22Rv1 (cell line): ENCODE measurements around the gene MKI67.
"Not testable (repeated sequence)": the region's sequence is repeated elsewhere in the genome, so short reads cannot be mapped to it uniquely, and the experiment has no call there.

Experiments used
- H3K27ac ChIP-seq: fragments of 450-650 bp; 2 replicates; pipeline ENCODE4 v1.5.1; 2017
- CTCF ChIP-seq: fragments of 450-650 bp; IDR thresholded peaks from 2 replicates; pipeline ENCODE4 v1.5.1; 2017; ENCODE audit warnings: mild to moderate bottlenecking
- ZFX ChIP-seq: fragments of 450-650 bp; IDR thresholded peaks from 2 replicates; pipeline ENCODE4 v1.6.1; 2017; ENCODE audit warnings: antibody characterized with exemption, borderline replicate concordance

MKI67 gene

GRCh38 chr10:128144547-128144946 lies 18.3 kb upstream of the MKI67 start:
- no peak overlapping the region for H3K27ac ChIP-seq
- TF ChIP-seq CTCF (no peak), ZFX (no peak)

GRCh38 chr10:128143531-128143930 lies 17.3 kb upstream of the MKI67 start:
- H3K27ac ChIP-seq: no peak overlapping the region
- TF ChIP-seq ZFX (no peak), CTCF (no peak)

- TF ChIP-seq CTCF (no peak), ZFX (no peak)
- H3K27ac ChIP-seq: no peak overlapping the region
Observed at GRCh38 chr10:128140425-128140824, 14.2 kb upstream of the MKI67 start.

- not testable (repeated sequence) for H3K27ac ChIP-seq
Observed at GRCh38 chr10:128138429-128138828, 12.2 kb upstream of the MKI67 start.

GRCh38 chr10:128137877-128138276 lies 11.7 kb upstream of the MKI67 start:
- TF ChIP-seq CTCF (no peak), ZFX (no peak)
- H3K27ac ChIP-seq: no peak overlapping the region

- TF ChIP-seq CTCF: no peak
- no peak for TF ChIP-seq ZFX
Observed at GRCh38 chr10:128130051-128130450, 3.8 kb upstream of the MKI67 start.

GRCh38 chr10:128128582-128128981 lies 2.4 kb upstream of the MKI67 start:
- no peak for TF ChIP-seq CTCF
- no peak for TF ChIP-seq ZFX
- no peak overlapping the region for H3K27ac ChIP-seq

More at GRCh38 chr10:128130051-128130450, 3.8 kb upstream of the MKI67 start:
- H3K27ac ChIP-seq: no peak overlapping the region

GRCh38 chr10:128125416-128125943 lies 743 bp downstream of the MKI67 start:
- TF ChIP-seq ZFX (no peak), CTCF (no peak)
- peak overlapping the region; percentile 79 for H3K27ac ChIP-seq
